Neural cell (in vitro differentiated cells): ENCODE data around the gene ARHGAP42. TPM values are rescaled to one million over a fixed set of nuclear protein-coding genes. Genes with fewer than 3 reads are reported as not detected.

Source experiments
- H2AFZ ChIP-seq: fragments of 200-600, 300-800 bp; sonication (generic), shearing (Covaris generic); 2 replicates; pipeline ENCODE4 v1.6.0; 2014; ENCODE audit warnings: low read depth, mild to moderate bottlenecking, antibody characterized with exemption, low read length, moderate library complexity
- H3F3A ChIP-seq: fragments of 200-600 bp; shearing (Covaris generic); 2 replicates; pipeline ENCODE4 v1.6.1; 2016; ENCODE audit warnings: mild to moderate bottlenecking, moderate library complexity, mixed read lengths, antibody characterized with exemption, low read length; ENCODE audit not compliant: insufficient read depth, poor library complexity, severe bottlenecking
- H3K27ac ChIP-seq: fragments of 200-600, 300-800 bp; sonication (generic), shearing (Covaris generic); 2 replicates; pipeline ENCODE4 v1.5.1; 2014; ENCODE audit warnings: mild to moderate bottlenecking, low read length, moderate library complexity
- H3K27me3 ChIP-seq: fragments of 300-800, 200-600 bp; sonication (generic), shearing (Covaris generic); 2 replicates; pipeline ENCODE4 v1.6.0; 2014; ENCODE audit warnings: mild to moderate bottlenecking, low read depth, low read length, moderate library complexity; ENCODE audit not compliant: insufficient read depth
- H3K36me3 ChIP-seq: fragments of 300-800, 200-600 bp; sonication (generic), shearing (Covaris generic); 2 replicates; pipeline ENCODE4 v1.5.1; 2014; ENCODE audit warnings: mild to moderate bottlenecking, antibody characterized with exemption, low read length, moderate library complexity; ENCODE audit not compliant: insufficient read depth
- H3K4me2 ChIP-seq: fragments of 300-800, 200-600 bp; sonication (generic), shearing (Covaris generic); 2 replicates; pipeline ENCODE4 v1.6.0; 2014; ENCODE audit warnings: mild to moderate bottlenecking, low read length
- H3K4me3 ChIP-seq: fragments of 300-800, 200-600 bp; sonication (generic), shearing (Covaris generic); 2 replicates; pipeline ENCODE4 v1.5.1; 2014; ENCODE audit warnings: mild to moderate bottlenecking, low read length, moderate library complexity
- H3K79me2 ChIP-seq: fragments of 200-600 bp; shearing (Covaris generic); replicated peaks from 2 replicates; pipeline ENCODE4 v1.6.0; 2014; ENCODE audit warnings: mild to moderate bottlenecking, low read length, moderate library complexity; ENCODE audit not compliant: insufficient read depth
- H3K9ac ChIP-seq: fragments of 300-800, 200-600 bp; sonication (generic), shearing (Covaris generic); 2 replicates; pipeline ENCODE4 v1.6.1; 2016; ENCODE audit warnings: mild to moderate bottlenecking, low read length, mixed read lengths
- H3K9me2 ChIP-seq: fragments of 200-600 bp; shearing (Covaris generic); 2 replicates; pipeline ENCODE4 v1.6.1; 2016; ENCODE audit warnings: mild to moderate bottlenecking, low read length, mixed read lengths; ENCODE audit not compliant: insufficient read depth
- H3K9me3 ChIP-seq: fragments of 200-600, 300-800 bp; sonication (generic), shearing (Covaris generic); 2 replicates; pipeline ENCODE4 v1.6.1; 2016; ENCODE audit warnings: mild to moderate bottlenecking, mixed run types, low read length, moderate library complexity, mixed read lengths
- H4K20me1 ChIP-seq: fragments of 200-600 bp; shearing (Covaris generic); 2 replicates; pipeline ENCODE4 v1.6.1; 2016; ENCODE audit warnings: mild to moderate bottlenecking, mixed run types; ENCODE audit not compliant: insufficient read depth
- CTCF ChIP-seq: fragments of 450-650 bp; IDR thresholded peaks from 2 replicates; pipeline ENCODE4 v1.5.1; 2014; ENCODE audit warnings: antibody characterized with exemption, mild to moderate bottlenecking, moderate library complexity; ENCODE audit not compliant: poor library complexity, severe bottlenecking
- EP300 ChIP-seq: fragments of 450-650 bp; conservative IDR thresholded peaks from 2 replicates; pipeline ENCODE4 v1.6.1; 2014; ENCODE audit warnings: antibody characterized with exemption, mild to moderate bottlenecking, moderate library complexity; ENCODE audit not compliant: poor library complexity, severe bottlenecking
- EZH2 ChIP-seq: fragments of 200-600, 300-800 bp; shearing (Covaris generic), sonication (generic); IDR thresholded peaks from 2 replicates; pipeline ENCODE4 v1.6.1; 2014; ENCODE audit warnings: antibody characterized with exemption, low read length, borderline replicate concordance, mild to moderate bottlenecking; ENCODE audit not compliant: insufficient read depth, poor library complexity, severe bottlenecking
- MXI1 ChIP-seq: fragments of 450-650 bp; conservative IDR thresholded peaks from 2 replicates; pipeline ENCODE4 v1.6.1; 2014; ENCODE audit warnings: antibody characterized with exemption, mild to moderate bottlenecking; ENCODE audit not compliant: poor library complexity, severe bottlenecking
- POLR2AphosphoS5 ChIP-seq: IDR thresholded peaks from 2 replicates; pipeline ENCODE4 v1.6.1; 2012
- RAD21 ChIP-seq: fragments of 450-650 bp; conservative IDR thresholded peaks from 2 replicates; pipeline ENCODE4 v1.6.1; 2014; ENCODE audit warnings: antibody characterized with exemption, mild to moderate bottlenecking, moderate library complexity
- REST ChIP-seq: IDR thresholded peaks from 2 replicates; pipeline ENCODE4 v1.6.1; 2012; ENCODE audit warnings: borderline replicate concordance
- SMC3 ChIP-seq: fragments of 450-650 bp; conservative IDR thresholded peaks from 2 replicates; pipeline ENCODE4 v1.6.1; 2014; ENCODE audit warnings: antibody characterized with exemption, mild to moderate bottlenecking, moderate library complexity; ENCODE audit not compliant: poor library complexity
- TAF1 ChIP-seq: IDR thresholded peaks from 2 replicates; pipeline ENCODE4 v1.6.1; 2012; ENCODE audit warnings: low read depth
- polyA plus RNA-seq: library from polyadenylated mRNA; depleted of rRNA; stranded (reverse); fragments of >200 nt; gene quantifications from 2 replicates; pipeline ENCODE4 v1.2.3, GENCODE V29; 2014

Gene ARHGAP42
- polyA plus RNA-seq, 1 donor from 2014 or later: 0.64 TPM

GRCh38 chr11:100789500-100789899 lies 102.4 kb downstream of the ARHGAP42 start:
- H3K9me2 ChIP-seq: no peaks in the 10 kb centered on the region
- no peaks in the 10 kb centered on the region for H3K36me3 ChIP-seq
- no peak overlapping the region for H3K4me3 ChIP-seq
- H3K4me2 ChIP-seq: no peak overlapping the region
- H3K79me2 ChIP-seq: no peaks in the 10 kb centered on the region
- H3K9me3 ChIP-seq: no peaks in the 10 kb centered on the region
- no peak overlapping the region for H3K9ac ChIP-seq
- H2AFZ ChIP-seq: no peak overlapping the region
- no peaks in the 10 kb centered on the region for H4K20me1 ChIP-seq
- no peaks in the 10 kb centered on the region for H3K27me3 ChIP-seq
- no peak for TF ChIP-seq EP300
- no peak for TF ChIP-seq EZH2
- no peak for TF ChIP-seq CTCF
- no peak for TF ChIP-seq RAD21
- TF ChIP-seq TAF1: no peak
- H3K27ac ChIP-seq: no peak overlapping the region
- no peaks in the 10 kb centered on the region for H3F3A ChIP-seq

GRCh38 chr11:100790073-100790472 lies 103.0 kb downstream of the ARHGAP42 start:
- TF ChIP-seq TAF1 (no peak), RAD21 (no peak), POLR2AphosphoS5 (no peak), MXI1 (no peak), REST (no peak), CTCF (no peak), SMC3 (no peak), EP300 (no peak), EZH2 (no peak)
- Histone ChIP-seq H3K27me3 (no peaks in the 10 kb centered on the region), H2AFZ (no peak overlapping the region), H3K4me2 (no peak overlapping the region), H3K9me3 (no peaks in the 10 kb centered on the region), H3K9me2 (no peaks in the 10 kb centered on the region), H4K20me1 (no peaks in the 10 kb centered on the region), H3K27ac (no peak overlapping the region), H3F3A (no peaks in the 10 kb centered on the region), H3K9ac (no peak overlapping the region), H3K4me3 (no peak overlapping the region), H3K79me2 (no peaks in the 10 kb centered on the region), H3K36me3 (no peaks in the 10 kb centered on the region)
